NOMO-1 treated with DMSO at 0.1 percent for 48 hours (cell line): ENCODE data around the gene TLE2.
"Not testable (repeated sequence)": the region's sequence is repeated elsewhere in the genome, so short reads cannot be mapped to it uniquely, and the experiment has no call there.

Source experiments
- DNase-seq: peaks from one replicate; lab custom pipeline; 2025; ENCODE audit not compliant: unreplicated experiment; lab: John Stamatoyannopoulos, UW

Gene TLE2

DNA sequence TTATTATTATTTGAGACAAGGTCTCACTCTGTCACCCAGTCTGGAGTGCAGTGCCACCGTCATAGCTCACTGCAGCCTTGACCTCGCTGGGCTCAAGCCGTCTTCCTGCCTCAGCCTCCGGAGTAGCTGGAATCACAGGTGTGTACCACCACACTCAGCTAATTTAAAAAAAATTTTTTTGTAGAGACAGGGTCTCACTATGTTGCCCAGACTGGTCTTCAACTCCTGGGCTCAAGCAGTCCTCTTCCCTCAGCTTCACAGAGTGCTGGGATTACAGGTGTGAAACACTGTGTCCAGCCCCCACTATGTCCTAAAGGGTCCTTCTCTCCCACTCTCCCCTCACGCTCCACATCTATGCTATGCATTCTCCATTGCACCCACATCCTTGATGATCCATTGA lies 9.1 kb upstream of the TLE2 start:
- no peak for DNase-seq

DNA sequence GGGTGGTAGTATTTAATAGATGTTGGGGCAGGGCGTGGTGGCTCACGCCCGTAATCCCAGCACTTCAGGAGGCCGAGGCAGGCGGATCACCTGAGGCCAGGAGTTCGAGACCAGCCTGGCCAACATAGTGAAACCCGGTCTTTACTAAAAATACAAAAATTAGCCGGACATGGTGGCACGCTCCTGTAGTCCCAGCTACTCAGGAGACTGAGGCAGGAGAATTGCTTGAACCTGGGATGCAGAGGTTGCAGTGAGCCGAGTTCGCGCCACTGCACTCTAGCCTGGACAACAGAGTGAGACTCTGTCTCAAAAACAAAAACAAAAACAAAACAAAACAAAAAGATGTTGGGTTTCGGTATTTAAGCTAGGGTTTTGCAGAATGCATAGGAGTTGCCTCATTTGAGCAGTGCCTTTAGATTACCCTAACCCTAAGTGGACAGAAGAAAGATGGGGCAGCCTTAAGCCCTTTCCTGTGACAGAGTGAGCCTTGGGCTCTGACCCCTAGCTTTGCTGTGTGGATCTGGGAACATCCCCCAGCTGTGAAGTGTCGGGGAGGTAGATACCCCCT lies 8.0 kb upstream of the TLE2 start:
- DNase-seq, result not testable (repeated sequence)

DNA sequence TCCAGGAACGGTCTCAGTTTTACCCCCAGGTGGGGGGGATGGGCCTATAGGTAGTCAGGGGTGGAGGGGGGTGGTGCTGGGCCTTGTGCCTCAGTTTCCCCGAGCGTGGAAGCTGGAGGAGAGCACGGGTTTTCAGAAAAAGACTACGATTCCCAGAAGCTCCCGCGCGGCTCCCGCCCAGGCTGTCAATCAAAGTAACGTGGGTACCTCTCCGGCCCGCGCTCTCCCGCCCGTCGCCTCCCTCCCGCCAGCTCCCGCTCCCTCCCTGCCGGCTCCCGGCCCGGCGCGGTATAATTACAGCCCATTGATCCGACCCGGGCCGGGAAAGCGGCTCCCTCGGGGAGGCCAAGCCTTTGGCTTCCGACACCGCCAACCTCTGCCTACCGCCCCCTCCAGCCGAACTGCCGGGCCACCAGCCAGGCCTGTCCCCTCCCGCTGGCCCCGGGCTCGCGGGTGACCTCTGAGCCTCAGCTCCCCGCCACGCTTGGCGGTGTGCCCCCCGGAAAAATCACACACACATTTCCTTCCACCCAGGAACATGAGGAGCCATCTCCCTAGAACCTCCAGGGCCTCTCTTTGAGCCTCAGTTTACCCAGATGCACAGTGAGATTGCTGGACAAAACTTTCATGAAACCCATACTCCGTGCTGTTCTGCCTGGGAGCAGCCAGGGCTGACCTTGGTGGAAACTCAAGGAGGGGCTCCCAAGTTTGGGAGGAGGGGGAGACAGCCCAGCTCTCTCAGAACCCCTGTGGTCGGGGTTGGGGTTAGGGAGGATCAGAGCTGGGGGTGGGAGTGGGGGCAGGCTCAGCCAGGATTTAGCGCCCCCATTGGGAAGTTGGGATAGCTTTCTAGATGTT lies 7.3 kb upstream of the TLE2 start:
- peak; percentile 81 for DNase-seq

DNA sequence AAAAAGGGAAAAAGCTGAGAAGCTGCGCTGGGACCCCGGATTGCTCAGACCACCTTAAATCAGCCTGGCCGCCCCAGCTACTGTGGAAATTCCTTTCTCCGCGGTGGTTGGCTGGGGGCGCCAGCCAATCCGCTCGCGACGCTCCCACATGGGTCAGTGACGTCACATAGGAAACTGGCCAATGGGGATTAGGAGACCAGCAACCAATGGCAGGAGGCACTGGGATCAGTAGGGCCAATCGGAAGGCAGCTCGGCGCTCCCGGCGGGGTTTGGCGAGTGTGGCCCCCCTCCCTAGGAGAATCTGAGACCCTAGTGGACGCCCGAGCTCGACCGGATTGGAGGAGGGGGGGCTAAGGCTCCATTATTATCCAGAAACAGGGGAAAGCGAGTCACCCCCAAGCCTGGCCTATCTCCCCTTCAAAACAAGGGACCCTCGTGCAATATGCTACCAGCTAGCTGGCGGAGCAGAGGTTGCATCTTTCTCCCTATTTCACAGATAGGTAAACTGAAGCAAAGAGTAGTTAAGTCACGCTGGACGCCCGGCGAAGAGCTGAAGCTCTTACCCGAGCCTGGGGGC lies 6.5 kb upstream of the TLE2 start:
- DNase-seq, result peak; percentile 96

DNA sequence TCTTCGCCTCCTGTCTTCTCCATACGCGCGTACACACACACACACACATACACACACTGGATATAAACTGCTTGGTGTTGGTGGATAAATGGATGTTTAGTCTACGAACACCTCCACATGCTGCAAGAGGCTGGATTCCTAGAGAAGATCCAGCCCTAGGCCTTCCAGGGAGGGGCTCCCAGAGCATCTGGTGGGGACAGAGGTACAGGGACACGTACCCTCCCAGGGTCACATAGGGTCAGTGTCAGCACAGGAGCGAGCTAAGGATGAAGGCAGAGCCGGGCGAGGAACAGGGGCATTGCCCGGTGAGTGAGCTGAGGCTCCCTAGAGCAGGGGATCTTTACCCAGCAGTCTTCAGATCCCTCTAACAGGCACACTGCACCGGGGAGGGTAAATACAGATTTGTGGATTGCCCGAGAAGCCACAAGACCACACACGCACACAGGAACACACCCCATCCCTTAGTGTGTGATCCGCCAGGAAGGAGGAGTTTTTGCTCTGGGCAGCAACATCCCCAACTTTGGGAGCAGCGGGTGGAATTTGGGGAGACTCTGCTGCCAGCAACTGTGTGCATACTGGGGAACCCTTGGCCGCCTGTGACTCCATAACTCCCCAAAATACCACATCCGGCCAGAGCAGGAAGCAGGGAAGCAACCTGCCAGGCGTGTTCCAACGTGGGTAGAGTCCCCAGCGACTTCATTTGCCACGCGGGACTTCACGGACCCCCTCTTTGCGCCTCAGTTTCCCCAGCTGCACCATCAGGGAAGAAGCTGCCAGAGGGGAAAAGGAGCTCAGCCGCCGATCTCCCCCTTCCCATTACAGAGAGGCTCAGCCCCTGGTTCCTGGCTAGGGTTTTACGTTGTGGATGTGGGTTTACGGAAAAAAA lies 5.8 kb upstream of the TLE2 start:
- DNase-seq, result peak; percentile 32

DNA sequence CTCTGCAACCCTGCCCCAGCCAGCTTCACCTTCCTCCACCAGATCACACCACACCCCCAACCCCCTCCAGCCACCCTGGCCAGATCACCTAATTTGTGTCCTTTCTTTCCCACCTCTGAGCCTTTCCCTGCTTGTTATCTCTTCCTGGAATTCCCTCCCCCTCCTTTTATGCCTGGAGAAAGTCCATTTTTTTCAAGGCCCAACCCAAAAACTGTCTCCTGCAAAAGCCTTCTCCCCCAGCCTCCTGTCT lies 5.3 kb upstream of the TLE2 start:
- DNase-seq, result no peak

DNA sequence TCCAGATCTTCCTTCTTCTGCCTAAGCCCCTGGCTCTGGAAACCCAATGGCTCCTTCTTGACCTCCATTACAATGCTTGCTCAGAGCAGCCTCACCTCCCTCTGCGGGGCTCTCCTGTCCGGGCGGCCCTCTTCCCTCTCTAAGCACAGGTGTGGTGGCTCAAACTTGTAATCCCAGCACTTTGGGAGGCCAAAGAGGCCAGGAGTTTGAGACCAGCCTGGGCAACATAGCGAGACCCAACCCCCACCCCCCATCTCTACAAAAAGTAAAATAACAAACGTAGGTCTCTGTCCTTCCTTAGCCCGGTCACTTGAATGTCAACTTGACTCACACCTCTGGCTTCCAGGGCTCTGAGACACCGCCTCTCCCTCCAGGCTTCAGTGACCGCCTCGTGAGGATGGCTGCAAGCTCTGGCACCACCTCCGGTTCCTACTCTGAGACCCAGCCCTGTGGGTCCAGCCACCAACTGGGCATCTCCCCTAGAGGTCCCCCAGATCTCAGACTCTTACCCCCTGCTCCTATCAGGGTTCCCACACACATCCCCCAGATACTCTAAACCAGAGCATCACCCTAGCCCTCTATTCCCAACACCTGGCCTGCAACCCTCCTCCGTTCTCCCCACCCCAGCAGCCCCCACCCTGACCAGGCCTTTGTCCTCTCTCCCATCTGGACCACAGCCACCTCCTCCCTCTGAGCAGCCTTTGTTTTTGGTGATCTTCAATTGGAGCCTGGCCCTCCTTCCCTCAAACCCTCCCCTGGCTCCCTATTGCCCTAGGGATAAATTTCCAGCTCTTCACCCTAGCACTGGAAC lies 4.7 kb upstream of the TLE2 start:
- DNase-seq, result no peak

DNA sequence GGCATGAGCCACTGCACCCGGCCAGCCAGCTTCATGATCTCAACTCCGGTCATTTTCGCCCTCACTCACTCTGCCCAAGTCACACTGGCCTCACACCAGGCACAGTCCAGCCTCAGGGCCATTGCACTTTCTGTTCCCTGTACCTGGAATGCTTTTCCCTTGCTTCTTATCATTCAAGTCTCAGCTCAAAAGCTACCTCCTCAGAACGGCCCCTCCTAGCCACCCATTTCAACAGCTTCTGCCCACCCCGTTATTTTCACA lies 2.5 kb upstream of the TLE2 start:
- DNase-seq, result no peak

DNA sequence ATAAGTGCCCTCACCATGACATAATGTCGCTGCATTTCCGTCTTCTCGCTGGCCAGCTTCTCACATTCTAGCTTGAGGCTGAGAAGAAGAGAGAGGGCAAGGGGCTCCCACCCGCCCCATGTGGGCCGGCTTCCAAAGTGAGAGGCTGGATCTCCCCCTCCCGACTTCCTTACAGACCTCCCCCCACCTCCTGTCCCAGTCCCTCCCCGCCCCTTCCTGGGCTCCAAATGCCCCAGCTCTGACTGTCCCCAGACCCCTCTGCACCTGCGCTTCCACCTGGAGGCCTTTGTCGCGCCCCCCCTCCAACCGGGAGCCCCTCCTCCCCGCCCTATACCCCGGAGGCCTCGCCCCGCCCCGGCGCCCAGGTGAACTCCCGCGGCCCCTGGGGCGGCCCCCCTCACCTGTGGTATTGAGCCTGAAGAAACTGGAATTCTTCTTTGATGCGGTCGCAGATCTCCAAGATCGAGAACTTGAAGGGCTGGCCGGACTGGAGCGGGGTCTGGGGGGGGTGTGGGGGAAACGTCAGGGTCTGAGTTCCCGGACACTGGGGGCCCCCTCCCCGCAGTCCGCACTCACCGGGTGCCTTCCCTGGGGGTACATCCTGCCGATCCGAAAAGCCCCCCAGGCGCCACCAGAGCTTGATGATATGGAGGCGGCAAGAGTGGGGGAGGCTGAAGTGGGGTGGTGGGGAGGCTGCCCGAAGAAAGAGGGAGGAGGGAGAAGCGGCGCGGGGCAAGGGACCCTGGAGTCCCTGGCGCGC lies 595 bp downstream of the TLE2 start:
- DNase-seq, result no peak

DNA sequence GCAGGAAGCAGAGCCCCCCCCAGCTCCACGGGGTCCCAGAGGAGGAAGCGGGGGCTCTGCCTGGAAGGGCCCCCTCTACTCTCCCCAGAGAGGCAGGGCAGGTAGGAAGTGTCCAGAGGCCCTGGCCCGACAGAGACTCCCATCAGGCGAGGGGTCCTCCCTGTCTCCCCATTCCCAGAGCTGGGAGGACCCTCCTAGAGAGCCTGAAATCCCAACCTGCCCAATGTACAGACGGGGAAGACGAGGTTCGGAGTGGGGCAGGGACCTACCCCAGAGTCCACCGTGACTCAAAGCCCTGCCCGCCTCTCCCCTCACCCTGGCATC lies 1.1 kb downstream of the TLE2 start:
- DNase-seq, result no peak

DNA sequence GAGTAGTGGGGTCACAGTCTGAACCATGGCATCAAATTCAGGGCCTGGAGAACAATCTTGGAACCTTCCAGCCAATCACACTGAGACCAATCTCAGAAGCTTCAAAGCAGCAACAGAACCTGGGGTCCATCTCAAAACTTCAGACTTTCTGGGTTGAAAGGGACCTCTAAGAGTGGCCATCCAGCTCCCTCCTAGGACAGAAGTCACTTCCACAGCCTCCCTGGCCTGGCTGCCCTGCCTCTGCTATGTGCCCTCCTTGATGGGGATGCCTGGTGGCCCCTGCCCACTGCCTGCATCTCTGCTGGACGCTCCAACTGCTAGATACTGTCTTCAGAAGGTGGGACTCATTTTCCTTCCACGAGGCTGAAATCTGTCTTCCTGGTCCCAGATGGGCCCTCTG lies 1.8 kb downstream of the TLE2 start:
- no peak for DNase-seq

DNA sequence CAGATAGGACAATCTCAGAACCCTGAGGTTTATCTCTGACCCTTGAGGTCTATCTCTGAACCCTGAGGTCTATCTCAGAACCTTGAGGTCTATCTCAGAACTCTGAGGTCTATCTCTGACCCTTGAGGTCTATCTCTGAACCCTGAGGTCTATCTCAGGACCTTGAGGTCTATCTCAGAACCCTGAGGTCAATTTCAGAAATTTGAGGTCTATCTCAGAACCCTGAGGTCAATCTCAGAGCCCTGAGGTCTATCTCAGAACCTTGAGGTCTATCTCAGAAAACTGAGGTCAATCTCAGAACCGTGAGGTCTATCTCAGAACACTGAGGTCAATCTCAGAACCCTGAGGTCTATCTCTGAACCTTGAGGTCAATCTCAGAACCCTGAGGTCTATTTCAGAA lies 2.3 kb downstream of the TLE2 start:
- DNase-seq, result no peak

DNA sequence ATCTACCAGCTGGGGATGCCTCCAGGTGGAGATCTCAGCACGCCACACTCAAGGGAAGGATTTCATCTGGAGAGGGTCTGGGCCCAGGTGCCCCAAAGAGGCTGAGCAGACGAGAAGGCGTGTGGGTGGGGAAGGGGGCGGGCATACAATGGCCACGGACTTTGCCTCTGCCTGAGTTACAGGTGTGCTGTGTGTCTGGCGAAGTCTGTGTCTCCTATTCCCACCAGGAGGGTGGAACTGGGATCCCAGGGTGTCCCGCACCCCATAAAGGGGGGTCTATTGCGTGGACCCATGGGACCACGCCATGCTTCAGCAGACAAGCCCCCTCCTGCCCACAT lies 3.6 kb downstream of the TLE2 start:
- DNase-seq, result no peak

DNA sequence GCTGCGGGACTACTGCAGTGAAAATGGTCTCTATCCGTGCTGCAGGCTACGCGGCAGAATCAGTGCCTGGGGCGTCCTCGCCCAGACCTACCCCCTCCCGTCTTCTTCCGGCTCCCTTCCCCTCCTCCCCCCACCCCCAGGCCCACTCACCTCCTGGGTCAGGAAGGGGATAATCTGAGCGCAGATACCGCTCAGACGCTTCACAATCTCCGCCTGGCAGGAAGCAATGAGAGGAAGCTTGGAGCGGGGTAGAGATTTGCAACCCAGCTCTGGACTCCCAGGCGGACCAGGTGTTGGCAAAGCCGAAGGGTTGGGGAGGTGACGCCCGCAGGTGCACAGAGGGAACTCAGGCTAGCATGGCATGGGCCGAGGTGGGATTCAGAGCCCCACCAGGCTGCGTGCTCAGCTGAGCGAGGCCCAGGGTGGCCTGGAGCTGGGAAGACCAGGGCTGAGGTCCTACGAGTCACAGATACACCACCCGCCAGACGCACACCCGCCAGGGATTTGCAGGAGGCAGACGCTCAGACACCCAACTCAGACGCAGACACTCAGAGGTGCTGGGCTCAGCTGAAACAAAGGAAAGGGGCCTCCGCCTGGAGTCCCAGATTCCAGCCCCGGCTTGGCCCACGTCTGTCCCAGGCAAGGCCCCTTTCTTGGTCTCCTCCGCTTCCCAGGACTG lies 4.1 kb downstream of the TLE2 start:
- DNase-seq, result no peak

DNA sequence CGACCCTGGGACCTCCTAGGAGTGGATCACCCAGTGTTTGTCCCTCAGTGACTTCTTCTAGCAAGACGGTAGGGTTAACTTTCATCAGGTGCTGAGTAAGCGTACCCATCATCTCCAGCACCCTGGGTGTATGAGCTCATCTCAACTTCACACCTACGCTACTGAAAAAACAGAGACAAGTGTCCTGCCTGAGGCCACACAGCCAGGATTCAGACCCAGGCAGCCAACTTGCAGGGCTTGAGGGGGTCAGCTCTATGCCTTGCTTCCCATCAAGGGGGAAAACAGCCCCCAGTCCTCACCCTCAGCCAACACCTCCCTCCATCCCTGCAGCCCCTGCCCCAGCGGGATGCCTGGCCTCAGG lies 4.6 kb downstream of the TLE2 start:
- DNase-seq, result no peak

DNA sequence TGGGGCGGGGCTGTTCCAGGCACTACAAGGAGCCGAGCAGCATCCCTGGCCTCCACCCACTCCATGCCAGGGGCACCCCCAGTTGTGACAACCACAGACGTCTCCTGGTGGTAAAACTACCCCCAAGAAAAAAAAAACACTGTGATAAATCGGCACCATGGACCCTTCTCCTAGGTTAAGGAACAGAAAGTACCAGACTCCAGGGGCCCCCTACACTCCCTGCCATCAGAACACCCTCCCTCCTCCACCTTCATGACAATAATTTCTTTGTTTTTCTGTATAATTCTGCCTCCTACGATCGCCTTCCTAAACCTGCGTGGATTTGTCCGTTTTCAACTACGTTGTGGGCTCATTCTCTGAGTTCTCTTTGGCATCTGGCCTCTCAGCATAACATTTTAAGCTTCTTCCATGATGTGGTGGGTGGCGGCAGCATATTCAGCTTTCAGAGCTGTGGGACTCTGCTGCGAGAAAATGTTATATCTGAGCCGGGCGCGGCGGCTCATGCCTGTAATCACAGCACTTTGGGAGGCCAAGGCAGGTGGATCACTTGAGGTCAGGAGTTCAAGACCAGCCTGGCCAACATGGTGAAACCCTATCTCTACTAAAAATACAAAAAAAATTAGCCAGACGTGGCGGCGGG lies 8.6 kb downstream of the TLE2 start:
- no peak for DNase-seq

DNA sequence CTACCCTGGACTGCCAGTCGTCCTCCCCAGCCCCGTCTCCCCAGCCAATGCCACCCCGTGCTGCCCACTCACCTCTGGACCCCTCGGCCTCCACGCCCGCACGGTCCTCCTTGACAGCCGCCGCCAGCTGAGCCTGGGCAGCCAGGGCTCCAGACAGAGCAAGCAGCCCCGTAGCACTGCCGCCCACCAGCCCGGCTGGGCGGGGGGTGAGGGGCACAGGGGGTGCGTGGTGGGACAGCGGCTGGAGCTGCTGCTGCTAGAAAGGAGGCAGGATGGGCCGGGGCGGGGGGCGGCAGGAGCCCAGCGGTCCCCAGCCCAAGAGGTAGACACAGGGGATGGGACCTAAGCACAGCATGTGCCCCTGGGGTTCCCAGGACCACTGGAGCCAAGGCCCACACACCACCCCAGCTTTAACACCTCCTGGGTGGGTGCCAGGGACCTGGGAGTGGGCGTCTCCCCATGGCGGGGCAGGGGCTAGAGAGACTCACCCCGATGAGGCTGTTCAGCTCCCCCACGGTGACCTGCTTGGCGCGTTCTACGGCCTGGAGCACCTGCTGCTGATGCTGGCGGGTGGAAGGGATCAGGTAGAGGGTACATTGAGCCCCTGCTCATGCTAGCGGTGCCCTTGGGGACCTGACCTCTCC lies 9.7 kb downstream of the TLE2 start:
- no peak for DNase-seq

DNA sequence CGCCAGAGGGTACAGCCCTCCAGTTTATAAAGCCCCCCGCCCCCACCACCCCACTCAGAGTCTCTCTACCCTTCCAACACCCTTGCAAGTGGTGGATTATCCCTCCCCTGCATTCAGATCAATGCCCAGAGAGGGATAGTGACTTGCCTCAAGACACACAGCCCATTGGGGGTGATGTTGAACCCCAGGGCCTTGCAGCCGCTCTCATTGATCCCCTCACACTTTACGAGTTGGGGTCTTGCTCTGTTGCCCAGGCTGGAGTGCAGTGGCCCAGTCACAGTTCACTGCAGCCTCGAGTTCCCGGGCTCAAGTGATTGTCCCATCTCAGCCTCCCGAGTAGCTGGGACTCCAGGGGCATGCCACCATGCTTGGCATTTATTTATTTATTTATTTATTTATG lies 11.2 kb downstream of the TLE2 start:
- DNase-seq, result no peak
